ENCODE measurements around the gene RNF10. TPM values are rescaled to one million over a fixed set of nuclear protein-coding genes. Genes with fewer than 3 reads are reported as not detected.
"Not testable (repeated sequence)": the region's sequence is repeated elsewhere in the genome, so short reads cannot be mapped to it uniquely, and the experiment has no call there.

The RNF10 gene
- total and polyA plus RNA-seq, 3 donors from 2014 or later, result 307 to 370 (median 340) TPM

GRCh38 chr12:120522568-120522967, 11.6 kb upstream of the RNF10 start:
- no peak for TF ChIP-seq CTCF (IDR thresholded peaks at IDR 0.05)
- no peak for TF ChIP-seq POLR2A (IDR thresholded peaks at IDR 0.05)
- no peak for DNase-seq
- Histone ChIP-seq H3K27ac (no peak overlapping the region), H3K4me3 (no peak overlapping the region), H3K27me3 (no peaks in the 10 kb centered on the region), H3K36me3 (ENCODE audit: low read depth, missing control alignments) (no peaks in the 10 kb centered on the region), H3K4me1 (no peaks in the 10 kb centered on the region), H3K9me3 (no peaks in the 10 kb centered on the region)
- 87 to 94% methylated on average over 8 to 9 of the region's 9 CpGs for WGBS, 2 donors
- intact Hi-C loops (cut with DNase I; ENCODE audit: low total_unique reads), result no loop called here

DNA sequence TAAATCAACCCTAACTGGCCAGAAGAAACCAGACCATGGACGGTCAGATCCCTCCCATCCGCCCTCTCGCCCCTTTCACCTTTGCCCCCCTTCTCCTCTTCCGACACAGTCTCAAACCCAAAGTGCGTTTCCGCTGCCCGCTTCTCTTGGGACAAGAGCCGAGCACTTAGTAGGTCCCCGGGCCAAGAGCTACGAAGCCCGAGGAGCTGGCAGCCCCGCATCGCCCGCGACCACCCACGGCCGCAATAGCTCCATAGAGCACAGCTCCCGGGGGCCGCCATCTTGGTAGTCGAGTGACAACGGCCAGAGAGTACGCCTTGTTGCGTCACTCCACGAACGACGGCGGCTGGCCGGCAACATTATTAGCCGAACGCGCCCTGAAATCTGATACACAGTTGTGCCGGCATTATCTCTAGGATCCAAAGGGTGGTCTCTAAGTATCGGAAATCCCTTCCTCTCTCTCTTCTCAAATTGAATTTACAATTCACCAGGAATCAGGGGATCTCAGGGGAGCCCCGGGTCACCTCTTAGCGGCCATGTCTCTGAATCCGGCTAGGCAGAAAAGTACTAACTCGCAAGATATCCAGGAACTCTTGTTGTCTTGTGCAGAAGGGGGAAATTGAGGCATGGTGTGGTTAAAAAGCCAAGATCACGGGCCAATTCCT, 5.2 kb upstream of the RNF10 start, which contains the start of gene COQ5:
Gene COQ5, minus strand, starts transcription at position 298 of the 665 bp plus-strand sequence. Its CDS starts 17 bp downstream, at position 281.
- no peaks in the 10 kb centered on the region for H3K9me3 ChIP-seq
- peak; percentile 97 for DNase-seq
- TF ChIP-seq CTCF (IDR thresholded peaks at IDR 0.05) (no peak), POLR2A (IDR thresholded peaks at IDR 0.05) (no peak)
- H3K27me3 ChIP-seq, result no peaks in the 10 kb centered on the region
- WGBS, 2 donors, result 0% methylated on average over 36 to 38 of the region's 38 CpGs
- H3K4me1 ChIP-seq, result peaks cover 8% of the 10 kb centered on the region
- no peaks in the 10 kb centered on the region for H3K36me3 ChIP-seq (ENCODE audit: low read depth, missing control alignments)
- peak within 1 kb of the TSS; percentile 83 to 84 for H3K4me3 ChIP-seq
- intact Hi-C loops (cut with DNase I; ENCODE audit: low total_unique reads), result no loop called here
- peak within 1 kb of the TSS; percentile 93 to 95 for H3K27ac ChIP-seq

DNA sequence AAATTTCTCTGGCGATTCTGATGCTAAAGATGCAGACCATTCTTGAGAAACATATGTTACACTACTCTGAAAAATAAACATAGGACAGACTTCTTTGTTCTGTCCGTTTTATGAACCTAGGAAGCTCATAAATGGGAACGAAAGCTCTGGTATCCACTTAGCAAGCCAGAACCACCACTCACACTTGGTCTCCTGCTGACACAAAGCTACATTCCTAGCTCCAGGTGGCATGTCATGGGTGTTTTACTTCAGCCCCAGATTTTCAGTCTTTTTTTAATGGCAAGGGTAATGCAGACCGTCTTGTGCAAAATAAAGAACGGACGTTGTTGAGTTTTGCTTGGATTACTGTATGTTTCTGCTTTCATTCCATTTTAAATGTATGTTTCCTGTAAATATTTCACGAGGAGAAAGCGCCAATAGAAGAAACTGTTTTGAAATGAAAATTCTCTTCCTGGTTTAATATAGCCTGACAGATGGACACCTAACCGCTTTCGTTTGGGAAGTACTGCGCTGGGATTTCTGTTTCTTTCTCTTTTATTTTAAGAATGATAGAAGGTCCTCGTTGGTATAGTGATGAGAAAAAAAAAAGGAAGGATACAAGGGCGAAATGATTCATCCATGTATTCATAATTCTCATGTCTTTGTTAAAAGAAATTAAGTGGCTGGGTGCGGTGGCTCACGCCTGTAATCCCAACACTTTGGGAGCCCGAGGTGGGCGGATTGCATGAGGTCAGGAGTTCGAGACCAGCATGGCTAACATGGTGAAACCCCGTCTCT, 4.3 kb upstream of the RNF10 start:
- H3K27me3 ChIP-seq, result no peaks in the 10 kb centered on the region
- no peaks in the 10 kb centered on the region for H3K9me3 ChIP-seq
- peak overlapping the region; percentile 83 to 84 for H3K4me3 ChIP-seq
- DNase-seq, result peak; percentile 42
- TF ChIP-seq CTCF (IDR thresholded peaks at IDR 0.05), result no peak
- TF ChIP-seq POLR2A (IDR thresholded peaks at IDR 0.05), result no peak
- H3K27ac ChIP-seq, result peak overlapping the region; percentile 93 to 95
- WGBS, 2 donors, result 30 to 40% methylated on average over 19 of the region's 19 CpGs
- intact Hi-C loops (cut with DNase I; ENCODE audit: low total_unique reads), result no loop called here
- peaks cover 8% of the 10 kb centered on the region for H3K4me1 ChIP-seq
- H3K36me3 ChIP-seq (ENCODE audit: low read depth, missing control alignments), result no peaks in the 10 kb centered on the region

- DNase-seq; H3K4me1 ChIP-seq; H3K27ac ChIP-seq; H3K27me3 ChIP-seq; H3K36me3 ChIP-seq (ENCODE audit: low read depth, missing control alignments); H3K9me3 ChIP-seq; H3K4me3 ChIP-seq; intact Hi-C loops (cut with DNase I; ENCODE audit: low total_unique reads): not testable (repeated sequence)
These were observed 3.8 kb upstream of the RNF10 start for GRCh38 chr12:120530418-120530761.

- H3K9me3 ChIP-seq, result no peaks in the 10 kb centered on the region
- peaks cover 29% of the 10 kb centered on the region for H3K4me1 ChIP-seq
- H3K27ac ChIP-seq, result no peak overlapping the region
- WGBS, 2 donors, result 73 to 76% methylated on average over 4 of the region's 4 CpGs
- DNase-seq, result no peak
- H3K36me3 ChIP-seq (ENCODE audit: low read depth, missing control alignments), result no peaks in the 10 kb centered on the region
- no peaks in the 10 kb centered on the region for H3K27me3 ChIP-seq
- TF ChIP-seq POLR2A (IDR thresholded peaks at IDR 0.05) (no peak), CTCF (IDR thresholded peaks at IDR 0.05) (no peak)
- intact Hi-C loops (cut with DNase I; ENCODE audit: low total_unique reads), result no loop called here
- H3K4me3 ChIP-seq, result no peak overlapping the region
These were observed 1.4 kb upstream of the RNF10 start for GRCh38 chr12:120532701-120533238.
